ENCODE results near the gene DPH1. TPM values are rescaled to one million over a fixed set of nuclear protein-coding genes. Genes with fewer than 3 reads are reported as not detected.

The DPH1 gene
- total RNA-seq, result 27.3 and 37.7 TPM in 2 replicates

DNA sequence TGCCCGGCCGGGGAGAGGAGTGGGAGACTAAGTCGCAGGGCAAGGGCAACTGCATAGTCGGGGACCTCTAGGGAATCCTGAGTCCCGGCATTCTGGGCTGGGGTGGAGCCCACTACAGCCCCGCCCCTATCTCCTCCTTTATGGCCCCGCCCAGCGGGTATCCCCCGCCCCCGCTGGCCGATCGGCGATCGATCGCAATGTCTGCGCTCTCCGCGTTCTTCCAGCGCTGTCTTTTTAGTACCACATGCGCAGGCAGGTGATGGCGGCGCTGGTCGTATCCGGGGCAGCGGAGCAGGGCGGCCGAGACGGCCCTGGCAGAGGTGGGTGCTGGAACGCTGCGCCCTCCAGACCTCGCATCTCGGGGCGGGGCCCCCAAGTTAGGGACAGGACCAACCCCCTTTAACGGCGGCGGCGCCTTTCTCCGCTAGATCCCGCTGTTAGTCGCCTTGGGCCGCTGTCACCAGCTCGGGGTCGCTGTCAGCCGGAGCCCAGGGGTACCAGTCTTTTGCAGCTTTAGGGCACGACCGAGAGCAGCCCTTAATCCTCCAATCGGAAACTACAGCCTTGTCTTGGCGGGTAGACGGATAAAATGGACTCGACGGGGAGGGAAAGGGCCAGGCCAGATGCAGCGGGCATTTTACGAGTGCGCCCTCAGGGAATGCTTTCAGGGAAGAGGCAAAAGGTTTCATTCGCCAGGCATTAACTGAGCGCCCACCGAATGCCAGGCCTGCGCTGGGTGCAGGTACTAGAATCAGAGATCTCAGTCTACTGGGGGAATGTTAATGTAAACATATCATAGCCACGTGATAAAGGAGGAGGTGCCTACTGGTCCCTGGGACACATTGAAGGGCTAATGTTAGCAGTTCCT lies at the start of gene DPH1:
DPH1 (plus strand) TSS at position 243 of the 868 bp plus-strand sequence; CDS start at position 260, 17 bp downstream.

DNA sequence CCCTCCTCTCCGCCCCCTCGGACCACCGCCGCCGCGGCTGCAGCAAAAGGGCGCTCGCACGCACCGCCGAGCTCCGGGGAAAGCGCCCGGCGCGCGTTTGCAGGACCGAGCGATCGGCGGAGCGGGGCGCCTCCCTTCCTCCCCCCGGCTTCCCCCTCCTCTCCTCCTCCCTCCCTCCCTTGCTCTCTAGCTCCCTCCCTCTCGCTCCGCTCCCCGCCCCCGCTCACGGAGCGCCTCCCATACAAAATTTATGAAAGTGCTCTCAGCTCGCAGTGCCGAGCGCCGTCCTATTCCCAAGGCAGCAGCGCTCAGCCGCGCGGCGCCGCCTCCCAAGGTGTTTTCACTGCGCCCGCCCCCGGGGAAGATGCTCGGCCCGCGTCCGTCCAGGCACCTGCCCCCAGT lies 4.7 kb upstream of the DPH1 start, which contains the start of gene RTN4RL1:
RTN4RL1 (minus strand) TSS at position 115 of the 402 bp plus-strand sequence. CDS start 469 bp downstream, outside the sequence.

DNA sequence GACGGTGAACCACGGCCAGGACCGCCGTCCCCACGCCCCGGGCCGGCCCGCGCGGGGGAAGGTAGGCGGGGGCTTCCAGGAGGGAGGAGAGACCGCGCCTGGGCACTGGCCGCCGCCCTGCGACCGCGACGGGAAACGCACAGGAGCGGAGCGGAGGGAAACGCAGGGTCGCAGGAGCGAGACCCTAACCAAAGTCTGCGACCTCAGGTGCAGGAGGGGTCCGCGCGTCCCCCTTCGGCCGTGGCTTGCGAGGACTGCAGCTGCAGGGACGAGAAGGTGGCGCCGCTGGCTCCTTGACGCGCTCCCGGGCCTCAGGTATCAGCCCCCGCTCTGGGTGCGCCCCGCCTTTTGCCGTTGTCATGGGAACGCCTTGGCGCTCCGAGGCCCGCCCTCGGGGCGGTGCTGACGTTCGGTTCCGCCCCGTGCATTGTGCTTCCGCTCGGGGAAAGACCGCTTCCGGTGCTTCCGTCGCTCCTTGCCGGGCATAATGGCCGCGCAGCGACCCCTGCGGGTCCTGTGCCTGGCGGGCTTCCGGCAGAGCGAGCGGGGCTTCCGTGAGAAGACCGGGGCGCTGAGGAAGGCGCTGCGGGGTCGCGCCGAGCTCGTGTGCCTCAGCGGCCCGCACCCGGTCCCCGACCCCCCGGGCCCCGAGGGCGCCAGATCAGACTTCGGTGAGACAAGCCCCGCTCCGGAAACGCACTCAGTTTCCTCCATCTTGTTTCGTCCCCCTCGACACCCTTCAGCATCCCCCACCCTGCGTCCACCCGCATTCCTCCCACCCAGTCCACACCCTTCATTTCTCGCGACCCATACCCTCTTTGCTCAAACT lies 11.8 kb downstream of the DPH1 start, which contains the start of gene OVCA2:
OVCA2 (plus strand) TSS at position 462 of the 829 bp plus-strand sequence; CDS start at position 488, 26 bp downstream.

GRCh38 chr17:2054512-2055291 lies 24.7 kb downstream of the DPH1 start, which contains the start of gene HIC1:
Gene HIC1, plus strand, starts transcription at chr17:2055103. Its CDS starts 1,588 bp downstream, at chr17:2056691.

Other genes with a start within 250 kb of the DPH1 start
- gene SMYD4, start 200.3 kb upstream of the DPH1 start, total RNA-seq, result 5.3 and 6.6 TPM in 2 replicates
- 28.3 and 34.5 TPM in 2 replicates for gene RPA1, start 200.1 kb upstream of the DPH1 start, total RNA-seq
- gene RTN4RL1, start 4.8 kb upstream of the DPH1 start, total RNA-seq, result 3.1 and 4.5 TPM in 2 replicates
- gene OVCA2, start 11.9 kb downstream of the DPH1 start, total RNA-seq, result 61.9 and 64.2 TPM in 2 replicates
- gene HIC1, start 24.9 kb downstream of the DPH1 start, total RNA-seq, result 1.0 and 2.0 TPM in 2 replicates

Data from airway epithelial cell (primary cell).